GM12878 (cell line): Measurements from ENCODE around the gene UROD. TPM values are rescaled to one million over a fixed set of nuclear protein-coding genes. Genes with fewer than 3 reads are reported as not detected.

Source experiments
- ATAC-seq: fragments of 200-7000 bp; cut with Tn5 transposase; 3 replicates; pipeline ENCODE4 v1.9.1; 2020; ENCODE audit warnings: mild to moderate bottlenecking, moderate library complexity
- BruUV-seq: library from RNA; stranded (reverse); fragments of 400-500 nt; replicated peaks from 2 replicates; lab custom pipeline; 2021; lab: Mats Ljungman, UMichigan
- CTCF ChIA-PET: fragments of 300-600 bp; sonication (Branson Sonifier 250); formaldehyde crosslinking; extraction: SDS; loops from one replicate; lab custom pipeline; 2021; ENCODE audit warnings: inconsistent platforms; lab: Yijun Ruan, JAX
- POLR2A ChIA-PET: fragments of 350-600 bp; formaldehyde crosslinking; extraction: SDS; loops from one replicate; lab custom pipeline; 2021; ENCODE audit warnings: inconsistent platforms; lab: Charles Lee
- RAD21 ChIA-PET: fragments of 300-600 bp; sonication (Branson Sonifier 250); formaldehyde crosslinking; loops from one replicate; lab custom pipeline; 2023; ENCODE audit warnings: antibody characterized with exemption; ENCODE audit not compliant: unreplicated experiment; lab: Charles Lee
- SMC1A ChIA-PET: fragments of 300-600 bp; sonication (Branson Sonifier 250); formaldehyde crosslinking; loops from one replicate; lab custom pipeline; 2023; ENCODE audit not compliant: unreplicated experiment, uncharacterized antibody; lab: Charles Lee
- DNase-seq: peaks from one replicate; pipeline ENCODE4 v3.0.0-alpha.2; 2011; ENCODE audit warnings: low read depth, low spot score
- FAIRE-seq: peaks from 3 replicates; lab custom pipeline; 2011; peaks lifted over from hg19 to GRCh38; lab: Jason Lieb, UNC
- H2AFZ ChIP-seq: 2 replicates; pipeline ENCODE4 v1.6.0; 2011; ENCODE audit warnings: low read depth, low read length, control low read depth; ENCODE audit not compliant: control insufficient read depth
- H3K27ac ChIP-seq: 2 replicates; pipeline ENCODE4 v1.5.1; 2011; ENCODE audit warnings: control low read depth; ENCODE audit not compliant: control insufficient read depth, insufficient read depth
- H3K27me3 ChIP-seq, 2 experiments: replicated peaks in 1 of 2; 2 replicates each; pipeline versions ENCODE4 v1.6.0 to v1.6.1; 2011; ENCODE audit warnings: low read length in 1 of 2; ENCODE audit not compliant: control insufficient read depth in 2 of 2, insufficient read depth in 2 of 2
- H3K36me3 ChIP-seq, 2 experiments: 2 replicates each; pipeline ENCODE4 v1.5.1; 2011; ENCODE audit warnings: low read length in 1 of 2; ENCODE audit not compliant: control insufficient read depth in 2 of 2, insufficient read depth in 2 of 2
- H3K4me1 ChIP-seq: 2 replicates; pipeline ENCODE4 v1.6.1; 2011; ENCODE audit warnings: mild to moderate bottlenecking, low read length, moderate library complexity, mixed read lengths; ENCODE audit not compliant: control insufficient read depth, insufficient read depth
- H3K4me2 ChIP-seq: 2 replicates; pipeline ENCODE4 v1.6.0; 2011; ENCODE audit warnings: control low read depth; ENCODE audit not compliant: control insufficient read depth, insufficient read depth
- H3K4me3 ChIP-seq: fragments of 200-600 bp; sonication (generic); 2 replicates; pipeline ENCODE4 v1.5.1; 2016
- H3K79me2 ChIP-seq: 2 replicates; pipeline ENCODE4 v1.6.0; 2011; ENCODE audit warnings: low read length; ENCODE audit not compliant: control insufficient read depth, insufficient read depth
- H3K9ac ChIP-seq: 2 replicates; pipeline ENCODE4 v1.8.0; 2011; ENCODE audit warnings: low read length, control low read depth, mixed read lengths; ENCODE audit not compliant: control insufficient read depth, insufficient read depth
- H3K9me3 ChIP-seq: replicated peaks from 3 replicates; pipeline ENCODE4 v1.5.1; 2011; ENCODE audit warnings: mild to moderate bottlenecking, low read length; ENCODE audit not compliant: control insufficient read depth, insufficient read depth
- H4K20me1 ChIP-seq: 2 replicates; pipeline ENCODE4 v1.6.0; 2011; ENCODE audit not compliant: control insufficient read depth, insufficient read depth
- BCL11A ChIP-seq: IDR thresholded peaks from 2 replicates; pipeline ENCODE4 v1.6.1; 2011; ENCODE audit warnings: low read depth, low read length
- CBX3 ChIP-seq: fragments of 200-600 bp; sonication (generic); IDR thresholded peaks from 2 replicates; pipeline ENCODE4 v1.6.1; 2016; ENCODE audit warnings: low read depth, borderline replicate concordance
- CBX5 ChIP-seq: sonication (generic); IDR thresholded peaks from 2 replicates; pipeline ENCODE4 v1.6.1; 2016; ENCODE audit warnings: low read depth, moderate library complexity, mild to moderate bottlenecking, inconsistent platforms
- CHD4 ChIP-seq: fragments of 200-600 bp; sonication (generic); IDR thresholded peaks from 2 replicates; pipeline ENCODE4 v1.6.1; 2016; ENCODE audit warnings: mild to moderate bottlenecking
- HCFC1 ChIP-seq: fragments of 150-350 bp; IDR thresholded peaks from 2 replicates; pipeline ENCODE4 v1.6.1; 2014; ENCODE audit warnings: low read length
- MYB ChIP-seq: fragments of 150-350 bp; IDR thresholded peaks from 2 replicates; pipeline ENCODE4 v1.6.1; 2014; ENCODE audit warnings: mild to moderate bottlenecking, low read depth, low read length, borderline replicate concordance
- PAX5 ChIP-seq: IDR thresholded peaks from 2 replicates; pipeline ENCODE4 v1.6.1; 2011; ENCODE audit warnings: low read depth, low read length, borderline replicate concordance
- TAF1 ChIP-seq: IDR thresholded peaks from 2 replicates; pipeline ENCODE4 v1.6.1; 2011; ENCODE audit warnings: mild to moderate bottlenecking, low read depth, low read length, borderline replicate concordance
- ZNF274 ChIP-seq: IDR thresholded peaks from one replicate; pipeline ENCODE4 v1.8.0; 2011; ENCODE audit not compliant: insufficient read length, insufficient read depth
- ZNF592 ChIP-seq: fragments of 450-650 bp; IDR thresholded peaks from 2 replicates; pipeline ENCODE4 v1.6.1; 2017; ENCODE audit warnings: mild to moderate bottlenecking, moderate library complexity
- ZSCAN29 ChIP-seq: fragments of 450-650 bp; IDR thresholded peaks from 2 replicates; pipeline ENCODE4 v1.6.1; 2017; ENCODE audit warnings: mild to moderate bottlenecking, moderate library complexity
- WGBS: methylation state at CpG from one replicate; pipeline ENCODE4 v1.1.6; 2016; ENCODE audit warnings: low lambda C conversion rate; ENCODE audit not compliant: insufficient replicate concordance, insufficient coverage; ENCODE audit errors: missing lambda C conversion rate; 5-methylcytosine and 5-hydroxymethylcytosine counted together
- in situ Hi-C: fragments of 300-500 bp; cut with MboI; formaldehyde crosslinking; loops from 9 replicates; pipeline ENCODE4 v1.14.3; 2018; ENCODE audit warnings: mixed read lengths
- intact Hi-C: fragments of 100-400 bp; cut with micrococcal nuclease; formaldehyde crosslinking; loops from one replicate; pipeline ENCODE4 v1.14.2; 2022; ENCODE audit not compliant: unreplicated experiment
- polyA plus RNA-seq, 11 experiments: library from polyadenylated mRNA; depleted of rRNA in 4 of 11; unstranded in 6 of 11; stranded (reverse) in 5 of 11; fragments of >200 nt; fragmentation: Nextera tagmentation in 4 of 11; fragmentation: Illumina TruSeq in 1 of 11; extraction: Ambion mirVana in 4 of 11; extraction: Trizol in 1 of 11; gene quantifications; 1 replicate in 1 of 11; 2 replicates in 10 of 11; pipeline versions ENCODE4 v1.2.1 to v1.2.3, GENCODE V29; 2011 to 2016; ENCODE audit warnings: inconsistent platforms in 2 of 11, missing spikeins in 2 of 11, low read depth in 1 of 11
- total RNA-seq, 4 experiments: library from RNA; depleted of rRNA in 3 of 4; stranded (reverse); fragments of >200 nt in 3 of 4; fragmentation: Illumina TruSeq in 1 of 4; extraction: Trizol in 1 of 4; gene quantifications; 2 replicates each; pipeline versions ENCODE4 v1.2.1 to v1.2.3, GENCODE V29; 2013 to 2021

UROD gene
- total and polyA plus RNA-seq, 10 of the 15 experiments (the other 5 are each of a cell fraction or from before 2014, with no cell fraction given), result 65.8 to 330 (median 102) TPM

GRCh38 chr1:45044916-45045315, 32.9 kb downstream of the UROD start (continued):
- TF ChIP-seq ZNF592 (no peak), HCFC1 (no peak), ZSCAN29 (no peak)
- TF ChIP-seq, all 136 proteins: peak for 0

- Histone ChIP-seq H3K4me1 (peaks cover 14% of the 10 kb centered on the region), H3K27me3 (no peaks in the 10 kb centered on the region), H4K20me1 (no peaks in the 10 kb centered on the region), H2AFZ (no peak overlapping the region), H3K27ac (no peak overlapping the region), H3K4me3 (no peak overlapping the region), H3K79me2 (no peaks in the 10 kb centered on the region), H3K4me2 (no peak overlapping the region), H3K36me3 (no peaks in the 10 kb centered on the region), H3K9ac (no peak overlapping the region), H3K9me3 (no peaks in the 10 kb centered on the region)
- FAIRE-seq (no peak), DNase-seq (no peak), ATAC-seq (no peak)
- intact Hi-C loops (no loop called here), in situ Hi-C loops (no loop called here)
- POLR2A ChIA-PET, result interaction anchor here (0.6 kb wide), 1 partner anchor 285 kb away, joined by 3 read pairs; no protein-coding TSS in a partner anchor
- TF ChIP-seq CHD4 (no peak), TAF1 (no peak), CBX3 (no peak), MYB (no peak), PAX5 (no peak), CBX5 (no peak), BCL11A (no peak), ZNF274 (no peak)
- CTCF ChIA-PET, result interaction anchor here (0.7 kb wide), 1 partner anchor 187 kb away, joined by 4 read pairs; no protein-coding TSS in a partner anchor
- RAD21 ChIA-PET, result no interaction called here
- no TSS peak for BruUV-seq
- SMC1A ChIA-PET, result no interaction called here
- 75% methylated on average over 5 of the region's 5 CpGs for WGBS
Observed at GRCh38 chr1:45047032-45047431, 35.0 kb downstream of the UROD start.
